Activated CD8-positive, alpha-beta memory T cell treated with anti-CD3 and anti-CD28 coated beads for 36 hours (primary cell): Measurements from ENCODE around the gene GPC1. TPM values are rescaled to one million over a fixed set of nuclear protein-coding genes. Genes with fewer than 3 reads are reported as not detected.

ENCODE experiments used
- CTCF ChIA-PET: fragments of 350-600 bp; sonication (Branson Sonifier 250); formaldehyde crosslinking; loops from one replicate; lab custom pipeline; 2021; ENCODE audit warnings: antibody characterized with exemption; lab: Charles Lee
- POLR2A ChIA-PET: fragments of 350-600 bp; sonication (Branson Sonifier 250); formaldehyde crosslinking; loops from one replicate; lab custom pipeline; 2021; ENCODE audit warnings: antibody characterized with exemption; lab: Charles Lee
- total RNA-seq, 2 experiments: library from RNA; stranded (reverse); gene quantifications; one replicate each; pipeline ENCODE4 v1.2.3, GENCODE V29; 2021

Gene GPC1
- total RNA-seq, 2 experiments from 2014 or later, result 1.7 TPM

DNA sequence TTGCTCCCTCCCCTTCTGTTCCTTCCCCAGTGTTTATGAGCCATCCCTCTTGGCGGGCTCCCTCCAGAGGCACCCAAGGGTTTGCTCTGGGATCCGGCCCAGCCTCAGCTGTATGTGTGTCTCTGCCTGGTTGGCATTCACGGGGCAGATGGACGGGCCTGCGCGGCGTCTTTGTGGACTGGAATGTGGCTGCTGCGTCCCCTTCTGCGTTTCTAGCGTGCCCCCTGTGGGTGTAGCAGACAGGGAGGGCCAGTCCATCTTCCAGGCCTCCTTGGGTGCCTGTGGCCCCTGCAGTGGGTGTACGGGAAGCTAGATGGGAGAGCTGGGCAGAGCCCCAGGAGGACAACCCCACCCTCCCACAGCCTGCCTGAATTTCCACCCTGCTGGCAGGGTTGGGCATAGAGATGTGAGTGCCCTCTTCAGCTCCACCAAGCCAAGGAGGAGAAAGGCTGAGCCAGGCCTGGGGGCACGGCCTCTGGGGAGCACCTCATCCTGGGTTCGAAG lies 15.7 kb downstream of the GPC1 start:
- ChIA-PET CTCF (no interaction called here), POLR2A (no interaction called here)

DNA sequence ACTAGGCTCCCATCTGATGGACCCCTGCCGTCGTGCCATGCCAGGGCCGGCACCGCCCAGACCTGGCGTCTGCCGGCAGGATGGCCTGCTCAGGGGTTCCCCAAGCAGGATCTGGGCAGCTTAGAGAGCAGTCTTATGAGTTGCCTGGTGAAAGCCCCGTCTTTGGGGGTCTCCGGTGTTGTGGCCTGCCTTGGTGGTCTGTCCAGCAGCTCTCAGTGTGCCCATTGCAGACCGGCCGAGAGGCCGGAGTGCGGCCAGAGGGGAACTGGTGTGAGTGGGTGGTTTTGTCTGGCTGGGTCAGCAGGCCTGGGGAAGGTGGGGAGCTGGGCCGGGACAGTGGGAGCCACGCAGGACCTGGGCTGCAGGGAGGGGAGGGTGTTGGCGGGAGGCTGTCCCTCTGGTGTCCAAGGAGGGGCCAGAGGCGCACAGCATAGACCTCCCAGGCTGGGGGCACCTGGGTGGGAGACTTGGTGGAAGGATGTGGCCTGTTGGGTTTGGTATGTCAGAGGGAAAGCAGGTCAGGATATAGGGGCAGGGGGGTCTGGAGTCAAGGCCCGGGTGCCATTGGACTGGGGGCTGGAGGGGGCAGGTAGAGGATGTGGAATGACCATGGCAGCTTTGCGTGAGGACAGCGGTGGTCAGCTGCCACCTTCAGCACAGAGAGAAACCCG lies 16.5 kb downstream of the GPC1 start:
- ChIA-PET POLR2A (interaction anchor here (0.5 kb wide), 1 partner anchor 1437 kb away, joined by 4 read pairs; no protein-coding TSS in a partner anchor), CTCF (no interaction called here)

DNA sequence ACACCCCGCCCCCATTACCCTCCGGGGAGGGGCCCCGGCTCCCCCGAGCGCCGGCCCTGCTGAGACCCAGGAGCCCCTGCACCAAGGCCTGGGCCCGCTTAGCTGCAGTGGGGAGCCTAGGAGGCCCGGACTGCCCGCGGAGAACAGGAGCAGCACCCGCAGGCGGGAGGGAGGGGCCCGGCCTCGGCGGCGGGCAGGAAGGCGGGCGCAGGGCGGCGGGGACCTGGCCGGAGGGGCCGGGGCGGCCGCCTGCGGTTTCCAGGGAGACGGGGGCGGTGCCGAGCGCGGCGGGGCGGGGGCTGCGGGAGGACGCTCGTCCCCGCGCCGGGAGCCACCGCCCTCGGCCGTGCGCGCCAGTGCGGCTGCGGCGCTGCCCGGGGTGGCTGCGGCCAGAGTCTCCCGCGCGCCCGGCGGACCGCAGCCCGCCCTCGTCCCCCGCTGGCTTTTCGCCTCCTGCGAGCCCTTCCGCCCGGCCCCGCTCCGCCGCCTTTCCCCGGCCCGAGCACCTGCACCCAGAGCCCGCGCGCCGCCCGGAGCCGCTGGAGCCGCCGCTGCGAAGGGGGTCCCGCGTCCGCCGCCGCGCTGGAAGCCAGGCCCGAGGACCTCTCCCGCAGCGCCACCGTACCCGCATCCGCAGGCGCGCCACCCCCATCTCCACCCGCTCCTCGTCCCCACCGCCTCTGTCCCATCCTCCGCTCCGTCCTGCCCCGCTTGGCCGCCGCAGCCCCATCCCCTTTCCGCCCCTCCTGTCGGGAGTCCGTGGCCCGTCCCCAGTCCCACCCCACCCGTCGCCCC lies 17.2 kb downstream of the GPC1 start:
- CTCF ChIA-PET, result interaction anchor here (0.7 kb wide), 1 partner anchor 35 kb away, joined by 4 read pairs; no protein-coding TSS in a partner anchor
- POLR2A ChIA-PET, result interaction anchor here (0.5 kb wide), 1 partner anchor 1436 kb away, joined by 4 read pairs; no protein-coding TSS in a partner anchor

DNA sequence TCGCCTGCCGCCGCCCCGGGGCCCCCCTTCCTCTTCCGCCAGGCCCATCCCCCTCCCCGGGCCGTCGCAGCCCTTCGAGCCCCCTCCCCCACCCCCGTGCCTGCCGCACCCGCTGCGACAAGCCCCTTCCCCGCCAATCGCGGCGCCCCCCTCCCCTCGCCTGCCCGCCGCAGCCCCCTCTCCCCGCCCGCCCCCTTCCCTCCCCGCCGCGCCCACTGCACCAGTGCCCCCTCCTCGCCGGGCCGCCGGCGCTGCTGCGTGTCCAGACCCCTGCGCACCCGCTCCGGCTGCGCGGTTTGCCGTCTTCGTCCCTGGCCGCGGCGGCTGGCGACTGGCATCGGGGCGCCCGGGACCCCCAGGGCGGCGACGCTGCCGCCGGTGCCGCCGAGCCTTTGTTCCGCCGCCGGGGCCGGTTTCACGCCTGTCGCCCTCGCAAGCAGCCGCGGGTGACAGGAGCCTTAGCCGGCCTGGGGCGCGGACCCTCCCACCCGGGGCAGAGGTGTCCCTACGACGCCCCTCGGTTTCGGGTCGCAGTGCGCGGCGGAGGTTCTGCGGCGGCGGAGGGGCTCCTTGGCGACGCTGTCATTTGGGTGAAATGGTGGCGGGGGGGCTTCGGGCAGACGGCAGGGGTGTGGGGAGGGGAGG lies 18.1 kb downstream of the GPC1 start:
- CTCF ChIA-PET, result interaction anchor here (0.7 kb wide), 1 partner anchor 34 kb away, joined by 4 read pairs; no protein-coding TSS in a partner anchor
- POLR2A ChIA-PET, result no interaction called here

DNA sequence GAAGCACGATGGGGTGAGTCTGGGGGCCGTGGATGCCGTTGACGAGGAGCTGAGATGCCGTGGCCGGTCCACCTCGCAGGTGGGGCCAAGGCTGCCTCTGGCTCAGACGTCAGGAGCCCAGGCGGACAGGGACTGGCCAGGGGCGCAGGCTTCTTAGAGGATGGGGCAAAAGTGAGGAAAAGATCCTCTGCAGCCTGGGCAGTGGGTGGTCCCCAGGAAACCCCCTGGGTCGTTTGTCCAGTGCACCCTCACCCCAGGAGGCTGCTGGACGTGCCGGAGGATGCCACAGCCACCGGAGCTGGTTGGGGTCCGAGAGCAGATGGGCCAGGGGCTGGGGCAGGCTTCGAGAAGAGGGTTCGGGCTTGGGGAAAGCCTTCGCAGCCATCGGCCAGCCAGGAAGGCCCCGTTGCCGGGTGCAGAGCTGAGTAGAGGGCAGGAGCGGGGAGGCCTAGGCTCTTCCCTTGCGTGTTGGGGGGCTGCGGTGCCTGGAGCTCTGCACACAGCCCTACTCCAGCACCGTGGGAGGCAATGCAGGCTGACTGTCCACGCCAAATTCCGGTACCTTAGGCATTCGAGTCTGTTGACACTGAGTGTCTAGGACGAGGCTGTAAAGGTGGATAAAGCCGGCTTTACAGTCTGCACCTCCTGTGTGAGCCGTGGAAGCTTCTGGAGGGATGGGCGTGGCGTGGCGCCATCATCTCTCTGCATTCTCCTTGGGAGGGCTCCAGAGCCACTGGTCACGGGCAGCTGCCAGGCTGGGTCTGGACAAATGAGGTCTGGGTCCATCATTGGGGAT lies 18.8 kb downstream of the GPC1 start:
- ChIA-PET POLR2A (no interaction called here), CTCF (no interaction called here)

DNA sequence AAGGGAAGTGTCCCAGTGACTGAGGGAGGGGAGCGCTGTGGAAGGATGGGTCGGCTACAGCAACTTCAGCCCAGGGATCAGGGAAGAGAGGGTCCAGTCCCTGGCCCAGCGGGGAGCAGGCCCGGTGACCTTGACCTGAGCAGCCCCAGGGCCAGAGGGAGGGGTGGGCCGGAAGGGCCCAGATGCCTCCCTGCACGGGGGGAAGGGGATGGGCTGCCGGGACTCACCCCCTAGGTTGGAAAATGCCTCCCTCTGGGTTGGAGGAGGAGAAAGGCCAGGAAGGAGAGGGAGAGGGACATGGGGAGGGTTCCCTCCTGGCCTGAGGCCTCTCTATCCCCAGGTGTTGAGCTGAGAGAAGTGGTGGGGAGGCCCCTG lies 19.8 kb downstream of the GPC1 start:
- ChIA-PET CTCF (no interaction called here), POLR2A (no interaction called here)

DNA sequence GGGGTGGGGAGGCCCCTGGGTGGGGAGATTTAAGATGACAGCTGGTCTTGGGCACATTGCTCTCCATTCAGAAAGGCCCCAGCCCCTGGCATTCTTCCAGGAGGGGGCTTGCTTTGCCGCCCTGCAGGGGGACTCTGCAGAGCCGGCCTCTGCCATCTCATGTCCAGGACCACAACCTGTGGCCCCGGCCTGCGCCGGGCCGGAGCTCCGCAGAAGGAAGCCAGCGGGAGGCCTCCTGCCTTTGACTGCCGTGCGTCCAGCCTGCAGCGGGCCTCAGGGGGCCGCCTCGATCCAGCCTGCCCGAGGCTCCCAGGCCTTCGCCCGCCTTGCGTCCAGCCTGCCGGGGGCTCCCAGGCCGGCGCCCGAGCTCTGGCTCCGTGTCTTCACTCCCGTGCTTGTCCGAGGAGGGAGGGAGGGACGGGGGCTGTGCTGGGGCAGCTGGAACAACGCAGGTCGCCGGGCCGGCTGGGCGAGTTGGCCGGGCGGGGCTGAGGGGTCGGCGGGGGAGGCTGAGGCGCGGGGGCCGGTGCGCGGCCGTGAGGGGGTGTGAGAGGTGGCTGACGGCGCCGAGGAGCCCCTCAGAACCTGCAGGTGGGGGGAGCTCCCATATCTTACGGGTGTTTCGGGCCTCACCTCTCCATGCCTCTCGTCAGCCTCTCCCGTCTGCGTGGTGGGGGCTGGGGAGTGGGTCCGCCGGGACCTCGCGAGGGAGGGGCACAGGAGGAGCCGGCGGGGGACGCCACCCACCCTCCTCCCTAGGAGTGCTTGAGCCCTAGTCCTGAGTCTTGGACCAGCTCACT lies 20.4 kb downstream of the GPC1 start:
- POLR2A ChIA-PET, result no interaction called here
- CTCF ChIA-PET, result no interaction called here

DNA sequence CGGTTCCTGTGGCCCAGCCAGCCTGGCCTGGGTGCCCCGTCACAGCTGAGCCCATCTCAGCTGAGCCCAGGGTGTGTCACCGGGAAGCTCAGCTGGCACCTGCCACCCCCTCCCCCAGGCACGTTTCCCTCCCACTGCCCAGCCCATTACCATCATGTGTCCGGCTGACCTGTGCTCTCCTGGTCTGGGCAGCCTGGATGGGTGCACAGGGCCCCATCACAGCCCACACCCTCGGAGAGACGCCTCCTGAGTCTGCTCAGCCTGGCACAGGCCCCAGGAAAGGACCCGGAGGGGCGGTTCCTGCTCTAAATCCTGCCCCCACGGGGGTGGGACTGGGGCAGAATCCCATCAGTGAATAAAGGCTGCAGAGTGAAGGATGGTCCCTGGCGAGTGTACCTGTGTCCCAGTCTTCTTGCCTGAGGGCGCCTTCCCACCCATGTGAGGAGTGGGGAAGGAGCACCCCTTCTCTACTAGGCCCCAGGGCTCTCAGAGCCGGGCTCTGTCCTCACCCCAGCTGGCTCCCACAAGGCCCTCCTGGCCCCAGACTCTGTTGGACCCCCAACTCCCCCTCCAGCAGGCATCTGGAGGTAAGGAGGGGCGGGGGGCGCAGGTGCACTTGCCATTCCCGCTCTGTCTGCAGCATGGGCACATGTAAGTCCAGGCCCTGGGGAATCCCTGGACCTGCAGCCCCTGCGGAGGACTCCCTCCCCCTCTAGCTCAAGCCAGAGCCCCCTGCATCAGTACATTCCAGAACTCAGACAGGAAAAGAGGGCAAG lies 21.2 kb downstream of the GPC1 start:
- ChIA-PET CTCF (no interaction called here), POLR2A (no interaction called here)

DNA sequence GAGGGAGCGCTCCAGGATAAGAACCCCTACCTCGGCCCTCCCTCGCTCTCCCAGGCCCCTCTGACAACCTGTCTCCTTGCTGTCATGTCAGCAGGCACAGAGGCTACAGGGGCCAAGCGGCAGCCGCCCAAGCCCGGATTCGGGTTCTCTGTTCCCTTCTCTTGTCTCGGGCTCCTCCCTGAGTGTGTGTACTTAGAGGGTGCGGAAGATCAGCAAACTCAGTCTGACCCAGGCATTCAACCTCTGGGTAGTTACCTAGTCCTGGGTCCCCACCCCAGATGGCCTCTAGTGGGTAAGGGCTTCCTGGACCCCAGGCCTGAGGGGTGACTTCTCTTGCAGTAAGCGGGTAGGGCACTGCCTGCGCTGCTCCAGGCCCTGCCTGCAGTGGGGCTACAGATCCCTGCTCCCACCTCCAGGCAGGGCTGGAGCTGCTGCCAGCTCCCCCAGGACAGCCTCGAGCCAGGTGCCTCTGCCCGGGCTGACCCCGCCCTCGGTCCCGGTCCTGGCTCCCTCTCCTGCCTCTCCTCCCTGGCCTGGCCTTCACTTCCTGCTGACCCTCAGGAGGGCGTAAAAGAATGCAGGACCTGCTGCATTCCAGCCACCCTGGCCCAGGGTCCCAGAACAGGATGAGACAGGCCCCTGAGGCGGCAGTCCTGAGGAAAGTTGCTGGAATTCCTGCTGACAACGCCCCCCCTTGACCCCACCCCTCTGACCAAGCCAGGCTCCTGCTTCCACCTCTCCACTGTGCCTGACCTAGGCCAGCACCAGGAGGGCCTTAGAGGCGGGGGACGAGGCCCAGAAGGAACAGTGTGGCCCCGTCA lies 22.0 kb downstream of the GPC1 start:
- CTCF ChIA-PET, result no interaction called here
- POLR2A ChIA-PET, result no interaction called here

DNA sequence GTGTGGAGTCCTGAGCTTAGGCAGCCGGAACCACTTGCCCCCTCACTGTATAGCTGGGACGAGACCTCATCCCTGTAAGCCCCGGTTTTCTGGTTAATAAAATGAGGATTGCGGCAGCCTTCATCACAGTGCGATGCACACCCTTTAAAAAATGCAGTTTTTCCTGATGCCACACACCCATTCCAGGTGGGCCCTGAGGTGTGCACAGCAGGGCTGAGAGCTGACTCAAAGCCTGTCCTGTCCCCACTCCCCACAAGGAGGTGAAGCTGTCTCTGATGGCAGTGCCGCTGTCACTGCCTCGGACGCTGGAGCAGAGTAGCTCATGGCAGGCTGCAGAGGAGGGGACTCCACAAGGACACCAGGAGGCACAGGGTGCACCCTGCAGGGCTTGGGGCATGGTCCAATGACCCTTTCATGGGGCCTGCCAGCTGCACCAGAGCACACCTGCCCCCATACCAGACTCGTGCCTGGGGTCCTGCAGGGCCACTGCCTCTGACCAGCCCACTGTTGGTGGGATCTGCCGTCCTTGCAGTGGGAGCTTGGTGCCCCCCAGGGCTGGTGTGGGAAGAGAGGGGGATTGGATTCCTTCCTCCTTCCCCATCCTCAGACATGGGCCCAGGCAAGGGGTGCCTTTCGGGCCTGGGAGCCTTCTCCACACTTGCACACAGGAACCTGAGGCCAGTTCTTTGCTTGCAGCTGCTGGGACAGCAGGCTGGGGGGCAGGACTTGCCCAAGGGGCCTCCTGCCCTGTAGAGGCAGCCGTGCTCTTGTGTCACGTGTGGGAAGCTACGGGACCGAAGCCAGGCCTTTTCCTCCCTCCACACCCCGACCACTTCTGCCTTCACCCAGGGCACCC lies 22.8 kb downstream of the GPC1 start:
- POLR2A ChIA-PET, result no interaction called here
- CTCF ChIA-PET, result no interaction called here

DNA sequence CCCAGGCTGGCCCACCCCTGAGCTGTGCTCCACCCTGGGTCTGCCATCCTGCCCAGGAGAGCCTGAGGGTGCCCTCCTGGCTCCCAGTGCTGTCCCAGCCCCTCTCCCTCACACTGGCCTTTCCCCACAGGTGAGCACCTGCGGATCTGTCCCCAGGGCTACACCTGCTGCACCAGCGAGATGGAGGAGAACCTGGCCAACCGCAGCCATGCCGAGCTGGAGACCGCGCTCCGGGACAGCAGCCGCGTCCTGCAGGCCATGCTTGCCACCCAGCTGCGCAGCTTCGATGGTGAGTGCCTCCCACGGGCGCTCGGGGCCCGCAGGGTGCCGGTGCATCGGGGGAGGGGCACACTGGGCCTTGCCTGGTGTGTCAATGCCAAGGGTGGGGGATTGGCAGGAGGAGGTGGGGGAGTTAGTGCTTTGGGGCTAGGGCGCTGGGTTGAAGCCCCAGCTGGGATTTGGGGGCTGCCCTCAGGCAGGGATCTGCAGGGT lies 23.5 kb downstream of the GPC1 start:
- CTCF ChIA-PET, result no interaction called here
- POLR2A ChIA-PET, result no interaction called here

DNA sequence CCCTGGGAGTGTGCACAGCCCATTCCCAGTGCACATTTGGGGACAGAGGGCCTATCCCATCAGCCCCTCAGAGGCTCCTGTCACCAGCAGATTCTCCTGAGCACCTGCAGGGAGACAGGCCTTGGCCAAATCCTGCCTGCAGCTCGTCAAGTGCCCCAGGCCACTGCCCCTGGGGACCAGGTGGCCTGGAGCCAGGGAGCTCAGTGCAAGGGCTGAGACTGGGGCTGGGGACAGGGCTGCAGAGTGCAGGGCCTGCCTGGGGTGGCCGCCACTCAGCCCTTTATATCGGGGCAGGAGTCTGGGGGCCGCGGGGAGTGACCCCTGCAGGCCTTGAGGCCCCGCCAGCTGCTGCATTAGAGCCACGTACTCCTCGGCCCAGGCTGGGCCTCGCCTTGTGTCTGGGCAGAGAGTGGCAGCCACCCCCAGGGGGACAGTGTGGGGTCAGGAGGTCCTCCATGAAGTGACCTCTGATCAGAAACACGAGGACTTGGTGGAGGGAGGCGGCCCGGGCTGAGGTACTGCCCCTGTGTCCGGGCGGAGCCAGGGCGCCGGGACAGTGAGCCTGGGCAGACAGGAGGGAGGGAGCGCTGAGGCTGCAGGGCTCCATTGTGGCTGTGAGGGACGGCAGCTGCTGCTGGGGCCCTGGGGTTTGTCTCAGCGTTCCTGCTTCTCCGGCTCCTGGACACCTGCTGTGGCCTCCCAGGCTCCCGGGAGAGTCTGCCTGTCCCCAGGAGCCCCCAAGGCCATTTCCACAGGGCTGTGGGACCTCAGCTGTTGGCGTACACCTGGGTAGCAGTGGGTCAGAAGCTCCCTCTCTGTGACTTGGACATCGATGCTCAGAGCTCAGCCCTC lies 24.2 kb downstream of the GPC1 start:
- CTCF ChIA-PET, result no interaction called here
- POLR2A ChIA-PET, result no interaction called here

DNA sequence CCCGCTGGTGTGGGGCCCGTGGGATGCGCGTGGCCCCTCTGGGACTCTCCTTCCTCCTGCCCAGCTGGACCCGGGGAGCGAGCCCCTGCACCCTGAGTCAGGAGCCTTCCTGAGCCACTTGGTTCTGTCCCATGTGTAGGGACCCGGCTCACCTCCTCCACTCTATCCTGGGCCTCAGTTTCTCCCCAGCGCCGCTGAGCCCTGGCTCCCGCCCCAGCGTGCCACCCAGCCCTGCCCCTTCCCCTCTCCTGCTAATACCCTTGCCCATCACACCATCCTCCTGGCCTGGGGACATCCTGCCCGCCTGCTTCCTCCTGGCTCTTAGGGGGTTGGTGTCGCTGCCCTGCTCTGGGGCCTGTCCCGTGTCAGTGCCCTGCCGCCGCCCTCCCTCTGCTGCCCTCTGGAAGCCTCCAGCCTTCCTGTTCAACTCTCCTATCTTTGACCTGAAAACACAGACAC lies 24.8 kb downstream of the GPC1 start:
- CTCF ChIA-PET, result no interaction called here
- POLR2A ChIA-PET, result no interaction called here

DNA sequence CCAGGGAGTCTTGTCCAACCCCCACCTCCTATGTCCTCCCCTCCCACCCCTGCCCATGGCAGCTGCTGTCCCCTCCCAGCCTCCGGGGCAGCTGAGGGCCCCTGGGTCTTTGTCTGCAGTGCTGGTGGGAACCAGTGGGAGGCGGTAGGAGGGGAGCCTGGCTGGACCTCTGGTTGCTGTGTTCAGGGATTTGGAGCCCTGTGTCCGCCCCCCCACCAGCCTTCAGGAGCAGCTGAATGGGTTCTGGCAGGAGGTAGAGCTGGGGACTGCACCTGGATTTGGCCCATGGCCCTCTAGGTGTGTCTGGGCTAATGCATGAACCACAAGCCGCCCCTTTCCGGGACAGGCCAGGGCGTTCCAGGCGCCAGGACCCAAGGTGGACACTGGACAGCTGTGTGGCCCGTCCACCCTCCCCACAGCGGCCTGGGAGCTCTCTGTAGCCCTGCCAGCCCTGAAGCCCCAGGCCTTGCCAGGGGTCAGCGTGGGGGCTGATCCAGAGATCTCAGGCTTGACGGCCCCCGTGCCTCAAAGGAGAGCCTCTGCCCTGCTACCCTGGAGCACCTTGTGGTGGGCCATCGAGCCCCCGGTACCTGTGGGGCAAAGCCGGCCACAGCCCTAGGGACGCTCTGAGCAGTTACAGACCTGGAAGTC lies 25.4 kb downstream of the GPC1 start:
- ChIA-PET CTCF (no interaction called here), POLR2A (no interaction called here)
